Tongue (tissue), 2 donors: ENCODE results near the gene PHKA2. TPM values are rescaled to one million over a fixed set of nuclear protein-coding genes. Genes with fewer than 3 reads are reported as not detected.
"Not testable (repeated sequence)": the region's sequence is repeated elsewhere in the genome, so short reads cannot be mapped to it uniquely, and the experiment has no call there.

Source experiments
- DNase-seq: peaks from one replicate; pipeline ENCODE4 v3.0.0-alpha.2; 2015
- total RNA-seq: library from RNA; depleted of rRNA; stranded (reverse); fragments of >200 nt; gene quantifications from one replicate; pipeline ENCODE4 v1.2.3, GENCODE V29; 2014

The PHKA2 gene, protein sequence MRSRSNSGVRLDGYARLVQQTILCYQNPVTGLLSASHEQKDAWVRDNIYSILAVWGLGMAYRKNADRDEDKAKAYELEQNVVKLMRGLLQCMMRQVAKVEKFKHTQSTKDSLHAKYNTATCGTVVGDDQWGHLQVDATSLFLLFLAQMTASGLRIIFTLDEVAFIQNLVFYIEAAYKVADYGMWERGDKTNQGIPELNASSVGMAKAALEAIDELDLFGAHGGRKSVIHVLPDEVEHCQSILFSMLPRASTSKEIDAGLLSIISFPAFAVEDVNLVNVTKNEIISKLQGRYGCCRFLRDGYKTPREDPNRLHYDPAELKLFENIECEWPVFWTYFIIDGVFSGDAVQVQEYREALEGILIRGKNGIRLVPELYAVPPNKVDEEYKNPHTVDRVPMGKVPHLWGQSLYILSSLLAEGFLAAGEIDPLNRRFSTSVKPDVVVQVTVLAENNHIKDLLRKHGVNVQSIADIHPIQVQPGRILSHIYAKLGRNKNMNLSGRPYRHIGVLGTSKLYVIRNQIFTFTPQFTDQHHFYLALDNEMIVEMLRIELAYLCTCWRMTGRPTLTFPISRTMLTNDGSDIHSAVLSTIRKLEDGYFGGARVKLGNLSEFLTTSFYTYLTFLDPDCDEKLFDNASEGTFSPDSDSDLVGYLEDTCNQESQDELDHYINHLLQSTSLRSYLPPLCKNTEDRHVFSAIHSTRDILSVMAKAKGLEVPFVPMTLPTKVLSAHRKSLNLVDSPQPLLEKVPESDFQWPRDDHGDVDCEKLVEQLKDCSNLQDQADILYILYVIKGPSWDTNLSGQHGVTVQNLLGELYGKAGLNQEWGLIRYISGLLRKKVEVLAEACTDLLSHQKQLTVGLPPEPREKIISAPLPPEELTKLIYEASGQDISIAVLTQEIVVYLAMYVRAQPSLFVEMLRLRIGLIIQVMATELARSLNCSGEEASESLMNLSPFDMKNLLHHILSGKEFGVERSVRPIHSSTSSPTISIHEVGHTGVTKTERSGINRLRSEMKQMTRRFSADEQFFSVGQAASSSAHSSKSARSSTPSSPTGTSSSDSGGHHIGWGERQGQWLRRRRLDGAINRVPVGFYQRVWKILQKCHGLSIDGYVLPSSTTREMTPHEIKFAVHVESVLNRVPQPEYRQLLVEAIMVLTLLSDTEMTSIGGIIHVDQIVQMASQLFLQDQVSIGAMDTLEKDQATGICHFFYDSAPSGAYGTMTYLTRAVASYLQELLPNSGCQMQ
- total RNA-seq, result 23.8 TPM

DNA sequence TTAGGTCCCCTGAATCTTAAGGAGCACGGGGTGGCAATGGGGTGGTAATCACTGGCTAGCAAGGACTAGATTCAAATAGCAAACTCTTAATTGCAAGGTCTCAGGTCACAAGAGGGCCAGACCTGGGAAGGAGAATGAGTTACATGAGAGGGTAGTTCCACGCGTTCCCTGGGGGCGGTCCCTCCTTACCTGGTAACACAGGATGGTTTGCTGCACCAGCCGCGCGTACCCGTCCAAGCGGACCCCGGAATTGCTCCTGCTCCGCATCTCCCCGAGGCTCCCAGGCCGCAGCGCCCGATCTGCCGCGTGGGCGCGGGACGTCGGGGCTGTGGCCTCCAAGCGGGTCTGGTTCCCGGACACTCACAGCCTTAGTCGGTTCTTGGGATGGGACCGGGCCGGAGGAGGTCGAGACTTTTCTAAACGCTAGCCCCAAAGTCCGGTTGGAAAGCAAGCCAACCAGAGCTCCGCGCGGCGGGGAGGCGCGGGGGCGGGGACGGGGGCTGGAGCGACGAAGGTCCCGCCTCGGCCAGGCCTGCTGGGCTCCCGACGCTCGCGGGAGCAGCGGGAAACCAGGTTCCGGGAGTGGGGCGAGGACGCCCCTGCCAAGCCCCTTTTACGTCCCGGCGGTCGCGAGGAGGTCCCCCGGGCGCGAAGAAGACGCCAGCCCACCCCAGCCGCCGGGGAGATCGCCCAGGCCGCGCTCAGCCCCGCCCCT lies at the start of gene PHKA2:
Gene PHKA2, minus strand, starts transcription at position 449 of the 715 bp plus-strand sequence. Its CDS starts 182 bp downstream, at position 267.
- DNase-seq, result no peak

DNA sequence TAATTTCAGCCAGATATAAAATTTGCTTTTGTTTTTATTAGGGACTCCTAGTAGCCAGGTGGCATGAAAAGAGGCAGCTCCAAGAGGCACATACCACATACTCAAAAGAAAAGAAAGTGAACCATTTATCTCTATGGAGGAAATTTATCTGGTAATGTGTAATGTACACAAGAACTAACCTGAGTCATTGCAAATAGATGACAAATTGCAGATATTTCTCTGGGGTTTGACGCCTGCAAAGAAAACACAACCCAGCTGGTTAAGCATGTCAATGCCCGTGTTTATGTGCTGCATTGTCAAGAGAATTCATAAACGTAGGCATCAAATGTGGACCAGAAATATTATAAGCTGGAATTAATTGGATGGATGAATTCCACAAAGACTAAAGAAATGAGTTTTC lies 46.9 kb upstream of the PHKA2 start:
- DNase-seq, result no peak

DNA sequence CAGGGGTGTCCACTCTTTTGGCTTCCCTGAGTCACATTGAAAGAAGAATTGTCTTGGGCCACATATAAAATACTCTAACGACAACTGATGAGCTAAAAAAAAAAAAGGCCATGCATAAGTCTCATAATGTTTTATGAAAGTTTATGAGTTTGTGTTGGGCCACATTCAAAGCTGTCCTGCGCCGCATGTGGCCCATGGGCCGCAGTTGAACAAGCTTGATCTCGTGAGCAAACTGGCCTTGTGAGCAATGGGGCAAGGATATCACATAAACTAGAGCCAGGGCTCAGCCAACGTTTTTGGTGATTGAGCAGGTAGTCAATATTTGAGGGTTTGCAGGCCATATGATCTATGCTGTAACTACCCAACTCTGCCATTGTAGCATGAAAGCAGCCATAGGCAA lies 44.6 kb upstream of the PHKA2 start:
- no peak for DNase-seq

DNA sequence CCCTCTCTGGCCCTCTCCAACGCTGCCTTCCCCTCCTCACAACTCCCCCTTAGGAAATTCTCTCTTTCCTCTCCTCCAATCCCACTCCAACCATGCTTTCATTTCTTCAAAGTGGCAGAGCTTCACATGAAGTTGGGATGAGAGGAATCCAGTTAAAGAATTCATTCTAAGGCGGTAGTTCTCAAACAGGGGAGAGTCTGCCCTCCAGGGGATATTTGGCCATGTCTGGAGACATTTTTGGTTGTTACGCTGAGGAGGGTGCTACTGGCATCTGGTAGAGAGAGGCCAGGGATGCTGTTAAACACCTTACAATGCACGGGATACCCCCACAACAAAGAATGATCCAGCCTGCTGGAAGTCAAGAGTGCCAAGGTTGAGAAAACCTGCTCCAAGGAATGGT lies 40.5 kb upstream of the PHKA2 start:
- DNase-seq, result no peak

DNA sequence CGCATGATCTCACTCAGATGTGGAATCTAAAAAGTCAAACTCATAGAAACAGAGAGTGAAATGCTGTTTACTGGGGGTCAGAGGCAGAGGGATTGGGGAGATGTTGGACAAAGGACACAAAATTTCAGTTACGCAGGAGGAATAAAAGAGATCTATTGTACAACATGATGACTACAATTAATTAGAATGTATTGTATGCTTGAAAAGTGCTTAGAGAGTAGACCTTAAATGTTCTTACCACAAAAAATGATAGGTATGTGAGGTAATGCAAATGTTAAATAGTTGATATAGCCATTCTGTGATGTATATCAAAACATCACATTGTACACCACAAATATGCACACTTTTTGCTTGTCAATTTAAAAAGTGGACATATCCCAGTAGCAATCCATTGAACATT lies 36.1 kb upstream of the PHKA2 start:
- no peak for DNase-seq

DNA sequence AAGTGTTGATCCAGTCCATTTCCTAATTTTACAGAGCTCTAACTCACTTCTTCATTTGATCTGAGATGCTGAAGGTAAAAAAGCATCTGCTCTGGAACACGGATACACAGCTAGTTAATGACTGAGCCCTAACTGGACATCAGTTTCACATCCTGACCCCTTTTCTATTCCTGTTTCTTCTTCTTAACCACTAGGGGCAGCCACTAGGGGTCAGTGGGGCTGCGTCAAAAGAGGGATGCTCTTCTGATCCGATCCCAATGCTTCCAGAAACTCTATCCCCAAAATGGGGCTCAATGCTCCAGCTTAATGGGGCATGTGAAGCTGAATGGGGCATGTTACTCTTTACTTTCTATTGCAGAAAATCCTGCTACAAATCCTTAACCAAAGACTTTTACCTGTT lies 33.4 kb upstream of the PHKA2 start:
- peak; percentile 35 for DNase-seq

DNA sequence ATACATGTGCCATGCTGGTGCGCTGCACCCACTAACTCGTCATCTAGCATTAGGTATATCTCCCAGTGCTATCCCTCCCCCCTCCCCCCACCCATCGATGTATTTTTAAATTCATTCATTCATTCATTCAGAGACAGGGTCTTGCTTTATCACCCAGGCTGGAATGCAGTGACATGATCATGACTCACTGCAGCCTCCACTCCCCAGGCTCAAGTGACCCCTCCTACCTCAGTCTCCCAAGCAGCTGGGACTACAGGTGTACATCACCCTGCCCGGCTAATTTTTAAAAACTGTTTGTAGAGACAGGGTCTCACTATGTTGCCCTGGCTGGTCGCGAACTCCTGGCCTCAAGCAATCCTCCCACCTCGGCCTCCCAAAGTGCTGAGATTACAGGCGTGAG lies 32.7 kb upstream of the PHKA2 start:
- not testable (repeated sequence) for DNase-seq

DNA sequence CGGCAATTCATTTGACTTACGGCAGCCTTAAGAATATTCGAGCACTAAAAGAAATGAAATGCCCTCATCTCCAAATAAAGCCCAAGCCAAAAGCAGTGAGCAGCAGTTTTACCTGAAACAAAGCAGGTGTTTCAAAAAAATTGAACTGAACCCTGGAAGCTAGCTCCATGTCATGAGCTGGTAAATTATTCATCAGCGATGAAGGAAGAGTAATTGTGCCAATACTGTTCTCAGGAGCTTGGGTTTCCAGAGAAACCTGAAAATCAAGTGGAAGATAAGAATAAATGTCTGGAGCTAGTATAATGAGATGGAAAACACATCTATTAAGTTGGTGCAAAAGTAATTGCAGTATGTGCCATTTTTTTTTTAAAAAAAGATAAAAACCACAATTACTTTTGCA lies 24.0 kb upstream of the PHKA2 start:
- DNase-seq, result no peak

DNA sequence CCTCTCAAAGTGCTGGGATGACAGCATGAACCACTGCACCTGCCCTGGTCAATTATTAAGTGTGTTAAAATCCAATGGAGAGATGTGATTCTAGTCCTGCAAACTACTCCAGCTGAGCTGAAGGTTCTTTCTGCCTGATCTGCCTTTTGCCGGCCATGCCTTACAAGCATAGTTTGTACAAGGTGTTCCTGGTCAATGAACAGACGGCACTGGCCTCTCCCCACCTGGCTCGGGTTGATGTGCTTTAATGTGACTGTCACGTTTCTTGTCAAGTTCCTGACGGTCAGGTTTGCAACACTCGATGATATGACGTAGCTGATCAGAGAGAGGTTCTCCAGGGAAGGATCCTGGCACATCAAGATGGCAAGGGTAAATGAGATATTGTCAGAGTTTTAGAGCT lies 23.1 kb upstream of the PHKA2 start:
- DNase-seq, result no peak

DNA sequence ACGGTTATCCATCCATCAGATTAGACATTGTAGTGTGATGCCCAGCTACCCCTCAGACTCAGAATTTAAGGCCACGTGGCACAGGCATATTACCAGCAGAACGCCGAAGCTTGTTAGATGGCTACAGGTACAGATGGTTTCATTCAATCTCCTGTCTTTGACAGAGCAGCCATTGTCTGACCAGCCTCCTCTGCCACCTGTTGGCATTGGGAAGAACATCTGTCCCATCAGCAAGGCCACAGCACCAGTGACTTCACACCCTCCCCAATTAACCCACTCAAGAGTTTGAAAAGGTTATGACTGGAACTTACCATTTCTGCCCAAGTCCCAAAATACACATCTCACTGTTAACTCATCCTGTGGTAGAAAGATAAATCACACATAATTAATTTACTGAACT lies 22.0 kb upstream of the PHKA2 start:
- no peak for DNase-seq

DNA sequence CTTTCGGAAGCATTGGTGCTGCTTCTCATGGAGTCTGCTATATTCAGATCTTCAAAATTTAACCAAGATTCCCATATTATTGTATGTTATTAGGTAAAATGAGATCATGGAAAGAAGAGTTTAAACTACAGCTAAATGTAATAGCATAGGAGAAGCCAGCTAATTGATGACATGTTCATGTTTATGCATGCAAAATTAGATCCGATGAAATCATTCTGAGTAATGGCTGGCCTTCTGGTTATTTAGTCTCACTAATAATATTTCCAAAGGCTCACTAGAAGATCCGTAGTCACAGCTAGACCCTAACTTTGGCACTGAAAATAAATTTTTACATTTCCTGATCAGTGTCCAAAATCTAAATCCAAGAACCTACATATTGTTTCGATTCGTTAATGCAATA lies 19.8 kb upstream of the PHKA2 start:
- DNase-seq, result no peak

DNA sequence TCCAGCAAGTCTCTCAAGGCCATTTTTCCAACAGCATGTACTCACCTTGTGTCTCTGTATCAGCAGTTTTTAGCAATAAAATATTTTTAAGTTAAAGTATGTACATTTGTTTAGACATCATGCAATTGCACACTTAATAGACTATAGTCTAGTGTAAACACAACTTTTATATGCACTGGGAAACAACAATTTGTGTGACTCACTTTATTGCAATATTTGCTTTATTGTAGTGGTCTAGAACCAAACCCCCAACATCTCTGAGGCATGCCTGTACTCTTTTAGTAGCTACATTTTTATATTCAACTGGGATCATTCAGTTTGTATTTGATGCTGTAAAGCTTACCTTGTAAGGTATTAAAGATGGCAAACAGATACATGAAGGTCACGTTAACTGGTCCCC lies 14.7 kb upstream of the PHKA2 start:
- DNase-seq, result no peak

DNA sequence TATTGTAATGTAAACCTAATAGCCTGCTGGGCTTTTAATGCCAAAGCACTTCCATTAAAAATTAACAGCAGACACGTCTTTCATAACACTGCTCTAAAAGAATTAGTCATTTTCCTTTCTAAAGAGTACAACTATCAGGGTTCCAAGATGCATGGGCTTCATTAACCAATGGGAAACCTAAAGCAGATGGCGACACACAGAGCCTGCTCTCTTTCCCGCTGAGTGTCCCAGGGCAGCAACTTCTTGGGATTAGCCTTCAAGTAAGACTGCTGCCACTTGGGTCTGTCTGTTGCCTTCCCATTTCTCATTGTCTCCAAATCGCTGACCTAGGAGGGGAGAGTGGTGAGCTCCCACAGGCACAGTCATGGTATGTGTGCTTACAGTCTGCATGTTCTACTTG lies 14.0 kb upstream of the PHKA2 start:
- DNase-seq, result no peak

DNA sequence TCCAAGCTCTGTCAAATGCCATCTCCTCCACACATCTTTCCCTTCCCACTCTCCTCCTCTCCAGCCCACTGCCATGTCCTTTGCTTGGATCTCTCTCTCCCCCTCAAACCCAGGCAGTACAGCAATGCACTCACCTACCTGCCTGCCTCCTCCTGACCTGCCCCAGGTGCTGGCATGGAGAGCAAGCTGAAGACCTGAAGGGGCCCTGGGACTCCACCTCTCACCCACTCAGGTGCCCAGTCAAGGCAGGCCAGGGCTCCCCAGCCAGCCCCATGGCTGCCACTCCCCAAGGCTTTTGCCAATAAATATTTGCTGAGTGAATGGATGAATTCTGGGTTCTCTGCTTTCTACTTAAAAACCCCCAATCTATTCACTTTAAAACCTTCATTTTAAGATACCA lies 12.6 kb upstream of the PHKA2 start:
- DNase-seq, result no peak

DNA sequence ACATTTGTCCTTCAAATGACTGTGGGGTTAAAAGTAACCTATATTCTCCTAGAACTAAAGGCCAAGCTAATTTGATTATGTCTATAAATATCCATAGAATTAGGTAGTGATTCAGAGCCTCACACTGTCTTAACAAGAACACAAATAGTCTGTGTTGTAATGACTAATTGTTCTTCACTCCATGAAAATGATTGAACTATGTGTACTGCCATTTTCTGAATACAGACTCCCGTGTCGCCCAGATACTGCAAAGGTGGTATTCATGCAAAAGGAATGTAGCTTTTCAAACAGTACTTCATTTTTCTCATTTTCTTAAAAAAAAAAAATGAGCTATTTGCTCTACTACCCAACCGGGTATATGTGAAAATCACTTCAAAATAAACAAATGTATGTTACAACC lies 11.3 kb upstream of the PHKA2 start:
- no peak for DNase-seq

DNA sequence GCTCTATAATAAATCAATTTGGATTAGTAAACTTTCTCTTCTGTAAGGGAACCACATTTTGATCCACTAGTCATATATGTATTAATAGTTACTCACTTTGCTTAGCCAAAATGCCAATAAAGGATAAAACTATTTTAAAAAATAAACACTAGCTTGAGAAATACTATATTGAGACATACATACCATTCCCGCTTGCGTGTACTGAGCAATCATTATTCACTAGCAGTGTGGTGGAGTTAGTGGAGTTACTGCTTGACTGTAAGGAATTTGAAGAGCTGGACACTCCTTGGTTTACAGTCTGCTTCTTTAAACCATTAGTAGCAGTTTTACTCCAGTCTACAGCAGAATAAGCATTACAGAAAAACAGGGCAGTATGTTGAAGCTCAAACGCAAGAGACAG lies 10.8 kb upstream of the PHKA2 start:
- no peak for DNase-seq

DNA sequence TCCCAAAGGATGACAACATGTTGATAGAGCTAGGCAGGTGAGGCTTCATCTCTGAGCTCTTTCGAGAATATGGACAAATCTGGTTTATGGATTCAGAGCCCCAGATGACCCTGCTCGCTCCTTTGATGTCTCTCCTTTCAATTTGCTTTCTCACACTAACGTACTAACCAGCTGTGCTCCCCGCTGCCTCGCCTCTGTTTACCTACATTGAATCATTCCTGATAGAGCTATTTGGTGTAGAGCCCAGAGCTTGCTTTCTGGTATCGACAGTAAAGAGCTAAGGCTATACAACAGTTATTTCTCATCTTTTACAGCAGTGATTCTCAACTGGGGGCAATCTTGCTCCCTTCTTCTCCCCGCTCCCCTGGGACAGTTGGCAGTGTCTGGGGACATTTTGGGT lies 8.9 kb upstream of the PHKA2 start:
- no peak for DNase-seq

DNA sequence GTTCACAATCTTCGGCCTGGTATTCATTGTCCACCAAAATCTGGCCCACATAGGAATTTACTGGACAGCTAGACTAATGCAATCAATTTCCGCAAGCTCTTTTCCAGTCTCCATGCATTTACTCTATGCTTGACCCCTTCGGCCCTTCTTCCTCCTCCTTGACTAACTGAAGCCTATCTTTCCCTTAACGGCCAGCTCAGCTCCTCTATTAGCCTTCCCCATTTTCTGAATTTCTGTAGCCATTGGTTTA lies 1.2 kb upstream of the PHKA2 start:
- no peak for DNase-seq

DNA sequence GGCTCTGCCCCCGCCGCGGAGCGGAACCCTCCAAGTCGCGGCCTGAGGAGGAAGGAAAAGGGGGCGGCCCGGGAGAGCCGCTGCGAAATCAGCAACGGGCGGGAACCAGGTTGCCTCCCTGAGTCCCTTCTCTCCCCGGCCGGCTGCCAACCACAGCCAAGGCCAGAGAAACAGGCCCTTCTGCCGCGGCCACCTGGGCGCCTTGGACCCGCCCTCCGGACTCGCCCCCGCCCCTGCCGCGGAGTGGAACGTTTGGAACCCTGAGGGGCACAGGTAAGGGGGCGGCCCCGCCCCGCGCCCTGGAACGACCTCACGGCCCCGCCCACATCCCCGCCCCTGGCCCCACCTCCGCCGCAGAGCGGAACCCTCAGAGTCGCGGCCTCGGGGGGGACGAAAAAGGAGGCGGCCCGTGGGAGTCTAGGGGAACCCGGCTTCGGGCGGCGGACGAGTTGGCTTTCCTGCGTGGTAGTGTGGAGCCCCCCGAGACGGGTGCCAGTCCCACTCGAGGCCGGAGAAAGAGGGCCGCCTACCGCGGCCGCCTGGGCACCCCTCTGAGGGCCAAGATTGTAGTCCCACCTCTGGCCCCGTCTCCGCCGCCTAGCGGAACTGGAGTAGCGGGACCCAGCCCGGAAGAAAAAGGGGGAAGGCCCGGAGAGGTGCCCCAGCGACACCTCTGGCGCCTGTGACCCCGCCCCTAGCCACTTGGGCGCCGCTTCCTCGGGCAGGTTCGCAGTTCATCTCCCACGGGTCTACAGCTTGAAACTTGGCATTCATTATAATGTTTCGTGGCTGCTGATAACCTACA lies 669 bp upstream of the PHKA2 start:
- DNase-seq, result peak; percentile 88

DNA sequence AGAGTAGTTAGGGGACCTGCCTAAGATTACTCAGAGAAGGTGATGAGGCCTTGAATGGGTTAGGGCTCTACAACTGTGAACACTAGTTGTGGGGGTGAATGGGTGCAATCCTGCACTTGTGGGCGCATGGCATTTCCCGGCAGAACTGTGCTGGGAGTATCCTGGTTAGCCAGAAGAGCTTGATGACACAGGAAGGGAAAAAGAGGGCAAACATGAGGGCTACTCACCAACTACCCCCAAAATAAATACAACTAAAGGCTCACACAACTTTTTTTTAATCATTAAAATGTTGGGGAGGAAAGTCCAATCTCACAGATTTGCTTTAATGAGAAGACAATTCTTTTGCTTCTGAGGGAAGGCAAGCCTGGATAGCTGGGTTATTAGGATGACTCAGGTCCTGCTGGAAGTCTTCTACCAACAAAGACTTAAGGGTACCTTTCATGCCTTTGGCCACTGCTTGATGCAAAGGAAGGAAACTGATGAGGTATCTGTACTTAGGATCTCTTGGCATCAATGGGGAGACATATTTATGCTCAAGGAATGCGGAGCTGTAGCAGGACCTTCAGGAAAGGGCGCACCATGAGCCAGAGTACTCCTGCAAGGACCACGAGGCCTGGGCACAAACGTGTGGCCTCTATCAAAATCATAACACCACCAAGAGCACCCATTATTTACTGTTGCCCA lies 2.6 kb downstream of the PHKA2 start:
- no peak for DNase-seq

DNA sequence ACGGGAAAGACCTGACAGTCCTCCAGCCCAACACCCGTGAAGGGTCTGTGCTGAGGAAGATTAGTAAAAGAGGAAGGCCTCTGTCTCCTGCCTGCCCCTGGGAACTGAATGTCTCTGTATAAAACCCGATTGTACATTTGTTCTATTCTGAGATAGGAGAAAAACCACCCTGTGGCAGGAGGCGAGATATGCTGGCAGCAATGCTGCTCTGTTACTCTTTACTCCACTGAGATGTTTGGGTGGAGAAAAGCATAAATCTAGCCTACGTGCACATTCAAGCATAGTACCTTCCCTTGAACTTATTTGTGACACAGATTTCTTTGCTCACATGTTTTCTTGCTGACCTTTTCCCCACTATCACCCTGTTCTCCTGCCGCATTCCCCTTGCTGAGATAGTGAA lies 3.7 kb downstream of the PHKA2 start:
- DNase-seq, result not testable (repeated sequence)
